Fibroblast of skin of right biceps (primary cell): ENCODE measurements around the gene TLK1.
"Not testable (repeated sequence)": the region's sequence is repeated elsewhere in the genome, so short reads cannot be mapped to it uniquely, and the experiment has no call there.

Experiments
- DNase-seq: peaks from one replicate; pipeline ENCODE4 v3.0.0-alpha.2; 2013

The TLK1 gene

DNA sequence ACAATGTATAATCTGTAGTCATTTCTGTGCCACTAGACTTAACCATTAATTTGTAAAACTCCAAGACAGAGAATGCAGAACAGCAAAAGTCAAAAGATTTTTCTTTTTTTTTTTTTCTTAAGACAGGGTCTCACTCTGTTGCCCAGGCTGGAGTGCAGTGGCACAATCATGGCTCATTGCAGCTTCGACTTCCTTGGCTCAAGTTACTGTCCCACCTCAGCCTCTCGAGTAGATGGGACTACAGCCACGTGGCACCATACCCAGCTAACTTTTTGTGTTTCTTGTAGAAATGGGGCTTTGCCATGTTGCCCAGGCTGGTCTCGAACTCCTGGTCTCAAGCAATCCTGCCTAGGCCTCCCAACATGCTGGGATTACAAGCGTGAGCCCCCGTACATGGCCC lies 80.1 kb downstream of the TLK1 start:
- DNase-seq = no peak

DNA sequence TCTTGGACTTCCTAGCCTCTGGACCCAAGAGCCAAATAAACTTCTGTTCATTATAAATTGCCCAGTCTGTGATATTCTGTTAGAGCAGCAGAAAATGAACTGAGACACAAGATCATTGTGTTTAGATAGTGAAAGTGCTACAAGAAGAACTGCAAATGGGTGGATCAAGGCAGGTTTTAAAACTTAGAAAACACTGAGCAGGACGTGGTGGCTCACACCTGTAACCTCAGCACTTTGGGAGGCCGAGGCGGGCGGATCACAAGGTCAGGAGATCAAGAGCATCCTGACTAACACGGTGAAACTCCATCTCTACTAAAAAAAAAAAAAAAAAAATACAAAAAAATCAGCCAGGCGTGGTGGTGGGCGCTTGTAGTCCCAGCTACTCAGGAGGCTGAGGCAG lies 84.3 kb downstream of the TLK1 start:
- not testable (repeated sequence) for DNase-seq

DNA sequence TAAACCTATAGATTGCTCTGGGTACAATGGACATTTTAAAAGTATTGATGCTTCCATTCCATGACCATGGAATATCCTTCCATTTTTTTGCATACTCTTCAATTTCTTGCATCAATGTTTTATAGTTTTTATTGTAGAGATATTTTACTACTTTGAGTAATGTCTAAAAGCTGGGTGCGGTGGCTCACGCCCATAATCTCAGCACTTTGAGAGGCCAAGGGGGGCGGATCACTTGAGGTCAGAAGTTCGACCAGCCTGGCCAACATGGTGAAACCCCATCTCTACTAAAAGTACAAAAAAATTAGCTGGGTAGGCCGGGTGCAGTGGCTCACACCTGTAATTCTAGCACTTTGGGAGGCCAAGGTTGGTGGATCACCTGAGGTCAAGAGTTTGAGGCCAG lies 88.5 kb downstream of the TLK1 start:
- no peak for DNase-seq

DNA sequence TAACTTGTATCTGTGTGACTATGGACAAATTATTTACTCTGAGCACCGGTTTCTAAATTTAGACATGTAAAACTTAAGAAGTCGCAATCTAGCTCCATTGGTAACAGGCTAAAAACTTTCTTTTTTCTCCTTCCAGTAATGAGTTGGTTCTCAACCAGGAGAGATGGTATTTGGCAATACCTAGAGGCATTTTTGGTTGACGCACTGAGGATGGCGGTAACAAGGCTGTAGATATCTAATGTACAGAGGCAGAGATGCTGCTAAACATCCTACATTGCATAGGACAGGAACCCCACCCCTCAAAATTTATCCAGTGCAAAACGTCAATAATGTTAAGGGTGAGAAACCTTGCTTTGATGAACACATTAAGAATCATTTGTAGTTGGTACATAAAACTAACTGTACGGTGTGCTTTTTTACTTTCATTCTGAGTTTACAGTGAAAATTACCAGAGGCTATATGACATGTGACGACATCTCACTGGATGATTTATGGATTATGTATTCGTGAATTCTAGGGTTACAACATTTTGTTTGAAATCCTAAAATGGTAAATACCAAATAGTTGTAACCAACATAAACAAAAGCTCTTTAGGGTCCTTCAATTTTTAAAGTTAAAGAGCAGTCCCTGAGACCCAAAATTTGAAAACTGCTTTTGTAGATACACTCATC lies 91.3 kb downstream of the TLK1 start:
- no peak for DNase-seq

DNA sequence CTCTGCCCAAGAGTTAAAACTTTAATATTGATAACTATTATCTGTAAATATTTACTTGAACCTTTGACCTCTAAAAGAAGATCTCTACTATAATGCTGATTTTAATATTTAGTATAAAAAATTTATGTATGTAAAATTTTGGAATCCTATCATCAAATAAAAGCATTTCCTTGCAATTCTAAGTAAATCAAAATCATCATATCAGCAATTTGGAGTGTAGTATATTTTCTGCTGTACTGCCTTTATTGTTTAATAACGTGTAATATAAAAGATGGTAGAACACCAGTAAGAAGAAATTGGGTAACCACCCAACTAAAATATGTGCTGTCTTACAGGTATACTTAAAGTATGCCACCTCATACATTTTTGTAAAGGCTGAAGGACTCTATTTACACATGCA lies 94.6 kb downstream of the TLK1 start:
- DNase-seq = no peak

DNA sequence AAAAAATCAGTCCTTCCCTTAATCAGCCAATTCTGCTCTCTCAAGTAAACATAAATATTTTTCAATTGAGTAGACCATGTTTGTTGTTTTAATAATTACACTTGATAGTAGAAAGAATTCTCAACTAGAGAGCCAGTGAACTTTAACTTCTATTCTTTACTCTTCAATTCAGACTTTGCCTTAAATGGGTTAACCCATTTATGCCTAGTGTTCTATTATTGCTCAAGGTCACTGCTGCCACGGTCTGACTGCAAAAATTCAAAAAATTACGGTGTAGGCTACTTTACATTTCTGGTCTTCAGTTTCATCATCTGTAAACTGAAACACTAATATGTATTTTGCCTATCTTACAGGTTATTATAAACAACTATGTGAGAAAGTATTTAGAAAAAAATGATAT lies 103.1 kb downstream of the TLK1 start:
- DNase-seq = no peak

DNA sequence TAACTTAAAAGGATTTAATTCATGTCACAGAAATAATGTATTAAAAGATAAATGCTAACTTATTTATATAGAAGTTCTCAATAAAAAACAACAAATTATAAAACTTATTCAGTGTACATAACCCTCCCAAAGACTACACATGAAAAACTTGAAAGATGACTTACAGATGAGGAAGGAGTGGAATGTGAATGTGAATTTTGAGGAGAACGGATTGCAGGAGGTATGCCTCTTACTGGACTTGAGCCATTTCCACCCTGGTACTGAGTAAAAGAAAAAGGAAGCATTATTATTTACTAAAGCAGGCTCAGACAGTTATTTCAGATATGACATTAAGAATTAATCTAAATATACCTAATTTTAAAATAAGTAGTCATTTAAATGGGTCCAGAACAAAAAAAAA lies 104.4 kb downstream of the TLK1 start:
- peak; percentile 53 for DNase-seq

DNA sequence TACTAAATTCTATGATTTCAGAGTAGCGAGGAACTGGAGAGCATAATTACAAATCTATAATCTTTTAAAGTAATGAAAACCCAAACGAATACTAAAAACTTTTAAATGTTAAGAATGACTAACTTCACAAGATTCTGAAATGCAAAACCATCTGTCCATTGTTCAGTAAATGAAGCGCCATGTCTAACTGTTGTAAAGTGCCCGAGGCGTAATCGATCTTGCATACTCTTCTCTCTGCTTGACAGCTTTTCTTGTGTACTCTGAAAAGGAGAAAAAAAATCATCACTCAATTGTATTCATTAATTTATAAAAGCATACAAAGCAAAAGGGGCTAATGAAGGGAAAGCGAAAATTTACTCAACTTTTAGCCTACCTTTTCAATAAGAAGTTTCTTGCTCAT lies 111.0 kb downstream of the TLK1 start:
- no peak for DNase-seq

DNA sequence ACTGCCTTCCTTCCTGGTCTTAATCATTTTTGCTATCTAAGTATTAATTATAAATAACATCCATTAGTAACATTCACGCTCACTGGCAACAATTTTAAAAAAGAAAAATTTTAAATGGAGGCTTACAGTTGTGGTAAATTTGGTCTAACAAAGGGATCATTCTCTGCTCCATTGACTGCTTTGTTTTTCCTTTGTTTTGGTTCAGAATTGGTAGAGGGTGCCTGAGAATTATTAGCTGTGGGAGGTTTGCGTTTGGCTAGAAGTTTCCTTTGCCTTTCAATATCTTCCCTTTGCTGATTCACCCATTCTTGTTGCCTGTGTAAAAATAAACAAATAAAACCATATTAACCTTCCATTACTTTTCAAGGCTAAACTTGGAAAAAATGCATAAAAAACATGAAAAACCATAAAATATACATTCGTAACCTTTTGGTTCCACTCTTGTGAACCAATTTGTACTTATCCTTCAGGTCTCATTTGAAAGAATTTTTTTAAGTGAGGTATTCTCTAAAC lies 114.6 kb downstream of the TLK1 start:
- DNase-seq = no peak

DNA sequence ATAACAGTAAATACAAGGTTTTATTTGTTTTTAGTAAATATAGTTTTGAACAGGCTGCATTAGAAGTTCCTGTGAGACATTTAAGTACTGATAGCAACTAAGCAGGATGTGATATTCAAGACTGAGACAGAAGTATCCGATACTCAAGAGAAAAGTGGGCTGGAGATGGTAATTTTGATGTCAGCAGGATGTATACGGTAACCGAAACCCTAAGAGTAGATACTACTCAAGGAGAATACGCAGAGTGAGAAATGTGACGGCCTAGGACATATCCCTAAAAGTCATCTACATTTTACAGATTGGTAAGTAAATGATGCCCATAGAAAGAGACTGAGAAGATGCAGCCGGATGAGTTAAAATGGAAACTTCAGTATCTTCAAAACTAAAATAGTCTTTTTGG lies 116.3 kb downstream of the TLK1 start:
- no peak for DNase-seq

DNA sequence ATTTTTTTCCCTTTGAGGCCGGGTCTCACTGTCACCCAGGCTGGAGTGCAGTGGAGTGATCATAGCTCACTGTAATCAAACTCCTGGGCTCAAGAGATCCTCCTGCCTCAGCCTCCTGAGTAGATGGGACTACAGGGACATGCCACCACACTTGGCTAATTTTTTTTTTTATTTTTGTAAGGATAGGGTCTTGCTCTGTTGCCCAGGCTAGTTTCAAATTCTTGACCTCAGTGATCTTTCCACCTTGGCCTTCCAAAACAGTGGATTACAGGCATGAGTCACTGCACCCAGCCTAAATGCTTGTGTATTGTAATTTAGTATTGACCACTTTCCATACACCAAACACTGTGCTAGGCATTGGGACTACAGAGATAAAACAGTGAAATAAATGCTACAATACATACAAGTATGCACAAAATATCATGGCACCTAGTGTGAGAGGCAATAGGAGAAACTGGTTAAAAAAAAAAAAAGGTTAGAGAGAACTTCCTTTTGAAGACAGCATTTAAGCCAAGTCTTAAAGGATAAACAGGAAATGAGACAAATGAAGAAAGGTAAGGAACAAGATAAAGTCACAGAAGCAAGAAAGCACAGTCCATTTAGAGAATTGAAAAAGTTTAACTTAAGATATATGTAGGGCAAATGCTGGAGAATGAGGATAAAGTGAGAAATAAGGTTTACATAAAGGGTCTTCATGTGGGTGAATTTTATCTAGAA lies 118.3 kb downstream of the TLK1 start:
- DNase-seq = no peak

DNA sequence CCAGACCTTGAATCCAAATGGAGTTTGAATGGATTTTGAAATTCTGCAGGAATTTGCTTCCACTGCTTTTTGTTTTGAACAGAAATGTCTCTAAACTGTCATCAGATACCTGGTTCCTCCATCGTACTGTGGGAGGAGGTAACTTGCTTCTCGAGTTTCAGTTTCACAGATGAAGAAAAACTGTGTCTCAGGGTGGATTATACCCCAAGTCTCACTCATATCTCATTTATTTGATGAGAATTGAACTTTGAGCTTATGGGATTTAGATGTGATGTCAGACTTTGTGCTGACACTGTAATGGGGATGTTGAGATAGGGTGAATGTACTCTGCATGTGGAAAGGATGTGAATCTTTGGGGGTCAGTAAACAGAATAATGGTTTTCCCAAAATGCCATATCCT lies 124.2 kb downstream of the TLK1 start:
- DNase-seq = no peak

DNA sequence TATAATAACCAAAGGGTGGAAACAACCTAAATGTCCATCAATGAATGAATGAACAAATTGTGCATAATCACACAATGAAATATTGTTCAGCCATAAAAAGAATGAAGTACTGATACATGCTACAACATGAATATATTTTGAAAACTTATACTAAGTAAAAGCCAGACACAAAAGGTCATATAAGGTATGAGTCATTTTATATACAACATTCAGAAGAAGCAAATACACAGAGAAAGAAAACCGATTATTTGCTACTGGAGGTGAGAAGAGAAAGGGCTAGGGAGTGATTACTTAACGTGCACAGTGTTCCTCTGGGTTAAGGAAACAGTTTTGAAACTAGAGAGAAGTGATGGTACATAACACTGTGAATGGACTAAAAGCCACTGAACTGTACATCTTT lies 126.4 kb downstream of the TLK1 start:
- no peak for DNase-seq

DNA sequence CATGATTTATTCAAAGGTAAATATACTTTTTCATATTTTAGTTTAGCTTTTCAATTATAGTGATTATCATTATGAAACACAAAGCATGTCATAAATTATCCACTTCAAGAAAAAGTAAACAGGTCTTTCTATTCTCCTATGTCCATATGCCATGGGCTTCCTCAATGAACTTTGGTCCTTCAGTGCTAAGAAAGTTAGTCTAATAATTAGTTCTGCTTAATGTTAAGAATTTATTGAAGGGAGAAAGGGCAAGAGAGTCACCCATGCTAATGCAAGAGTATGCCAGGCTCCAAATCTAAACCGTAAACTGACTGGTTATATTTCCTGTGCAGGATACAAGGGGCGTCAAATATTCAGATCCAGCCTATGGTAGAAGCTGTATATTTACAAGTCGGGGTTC lies 135.5 kb downstream of the TLK1 start:
- DNase-seq = no peak

DNA sequence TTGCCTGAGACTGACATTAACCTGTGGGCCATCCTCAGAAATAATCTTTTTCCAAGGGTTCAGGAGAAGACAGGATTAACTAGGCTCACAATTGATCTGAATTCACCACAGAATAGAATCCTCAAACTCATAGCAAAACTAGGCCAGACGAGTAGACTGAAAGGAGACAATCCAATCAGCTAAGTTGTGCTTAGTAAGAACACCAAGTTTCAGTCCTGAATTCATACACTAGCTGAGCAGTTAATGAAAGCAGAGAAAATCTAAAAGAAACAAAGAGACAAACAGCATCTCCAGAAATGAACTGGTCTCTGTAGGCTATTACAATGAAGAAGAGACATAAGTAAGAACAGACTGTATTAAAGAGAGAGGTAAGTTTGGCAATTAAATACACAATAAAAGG lies 142.2 kb downstream of the TLK1 start:
- DNase-seq = no peak

DNA sequence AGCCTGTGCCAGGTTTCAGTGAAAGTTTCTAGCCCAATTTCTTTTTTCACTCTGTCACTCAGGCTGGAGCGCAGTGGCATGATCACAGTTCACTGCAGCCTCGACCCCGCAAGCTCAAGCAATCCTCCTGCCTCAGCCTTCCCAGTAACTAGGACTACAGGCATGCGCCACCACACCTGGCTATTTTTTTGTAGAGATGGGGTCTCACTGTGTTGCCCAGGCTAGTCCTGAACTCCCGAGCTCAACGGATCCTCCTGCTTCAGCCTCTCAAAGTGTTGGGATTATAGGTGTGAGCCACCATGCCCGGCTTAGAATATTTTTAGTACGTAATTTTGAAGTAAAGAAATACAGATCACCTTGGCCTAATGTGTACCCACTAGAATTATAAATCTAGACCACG lies 144.6 kb downstream of the TLK1 start:
- no peak for DNase-seq

DNA sequence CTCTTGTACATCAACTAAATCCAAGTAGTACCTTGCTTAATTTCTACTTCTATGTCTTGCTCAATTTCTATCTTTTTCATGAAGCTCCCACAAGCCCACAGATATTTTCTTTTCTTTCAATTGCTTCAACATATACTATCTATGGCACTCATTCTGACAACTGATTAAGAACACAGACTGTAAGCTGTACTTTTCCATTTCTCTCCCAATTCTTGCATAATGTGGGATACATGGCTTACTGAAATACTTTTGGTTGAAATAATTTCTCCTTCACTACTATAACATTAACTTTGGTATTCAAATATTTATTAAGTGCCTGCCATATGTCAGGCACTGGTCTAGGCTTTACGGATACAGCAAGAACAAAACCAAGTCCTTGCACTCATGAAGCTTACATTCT lies 146.8 kb downstream of the TLK1 start:
- no peak for DNase-seq

DNA sequence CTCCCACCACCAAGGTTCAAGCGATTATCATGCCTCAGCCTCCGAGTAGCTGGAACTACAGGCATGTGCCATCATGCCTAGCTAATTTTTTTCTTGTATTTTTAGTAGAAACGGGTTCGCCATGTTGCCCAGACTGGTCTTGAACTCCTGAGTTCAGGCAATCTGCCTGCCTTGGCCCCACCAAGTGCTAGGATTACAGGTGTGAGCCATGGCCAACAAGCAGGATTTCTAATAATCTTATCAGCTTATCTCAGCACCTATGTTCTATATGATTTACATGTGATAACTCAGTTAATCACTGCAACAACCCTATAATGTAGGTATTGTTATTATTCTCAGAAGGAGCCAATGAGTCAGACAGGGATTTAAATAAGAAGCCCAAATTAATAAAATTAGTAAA lies 151.3 kb downstream of the TLK1 start:
- DNase-seq = no peak

DNA sequence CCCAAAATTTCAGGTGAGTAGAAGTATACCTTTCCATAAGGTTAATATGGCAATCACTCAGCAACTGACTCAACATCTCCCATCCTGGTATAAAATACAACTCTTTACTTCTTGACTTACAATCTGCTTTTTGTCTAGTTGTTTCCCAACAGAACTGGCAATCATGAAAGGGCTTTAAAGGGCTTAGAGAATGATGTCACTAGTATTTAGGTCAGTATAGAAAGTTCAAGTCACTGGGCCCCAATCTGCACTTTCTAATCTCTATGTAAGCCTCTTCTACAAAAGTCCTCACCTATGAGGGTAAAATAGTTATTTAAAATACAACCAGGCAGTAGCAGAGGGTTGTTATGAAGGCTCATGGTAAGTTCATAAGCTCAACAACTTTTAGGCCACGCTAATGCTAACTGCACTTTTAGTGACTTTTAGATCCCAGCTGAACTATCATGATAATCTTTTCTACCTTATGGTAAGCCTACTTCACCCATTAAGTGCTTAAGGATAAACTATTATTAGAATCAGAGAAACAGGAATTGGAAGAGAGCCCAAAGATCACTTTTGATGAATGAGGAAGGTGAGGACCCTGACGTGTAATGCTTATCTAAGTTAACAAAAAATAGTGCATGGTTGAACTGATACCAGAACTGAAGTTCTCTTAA lies 152.0 kb downstream of the TLK1 start:
- no peak for DNase-seq

DNA sequence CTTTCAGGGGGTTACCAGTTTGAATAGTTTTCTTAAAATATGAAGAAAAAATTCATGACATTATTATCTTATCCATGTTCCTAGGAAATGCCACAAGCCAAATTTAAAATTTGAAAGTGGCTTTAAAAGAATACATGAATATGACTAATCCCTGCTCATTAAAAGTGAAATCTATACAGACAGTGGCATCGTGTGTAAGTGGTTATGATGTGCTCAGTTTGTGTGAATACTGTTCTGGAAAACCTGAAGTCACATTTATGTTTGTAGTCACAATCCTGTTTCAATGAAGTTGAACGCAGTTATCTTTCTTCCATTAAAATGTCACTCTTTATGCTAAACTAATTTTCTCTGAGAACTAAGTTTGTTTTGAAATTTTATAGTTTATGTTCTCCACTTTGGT lies 155.9 kb downstream of the TLK1 start:
- no peak for DNase-seq

DNA sequence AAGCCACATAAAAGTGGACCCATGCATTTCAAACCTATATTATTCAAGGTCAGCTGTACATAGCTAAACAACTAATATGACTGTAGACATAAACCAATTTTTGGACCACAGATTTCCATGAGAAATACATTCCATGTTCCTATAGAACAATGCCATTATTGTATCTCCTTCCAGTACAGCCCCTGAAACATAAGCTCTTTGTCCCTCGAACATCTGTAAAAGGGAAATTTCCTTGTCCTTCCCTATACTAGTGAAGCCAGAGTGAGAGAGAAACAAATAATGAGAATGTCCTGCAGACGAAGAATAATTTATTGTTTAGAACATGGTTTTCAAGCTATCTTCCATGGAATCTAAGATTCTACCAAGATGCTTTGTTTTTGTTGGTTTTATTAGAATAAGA lies 156.3 kb downstream of the TLK1 start:
- DNase-seq = no peak

DNA sequence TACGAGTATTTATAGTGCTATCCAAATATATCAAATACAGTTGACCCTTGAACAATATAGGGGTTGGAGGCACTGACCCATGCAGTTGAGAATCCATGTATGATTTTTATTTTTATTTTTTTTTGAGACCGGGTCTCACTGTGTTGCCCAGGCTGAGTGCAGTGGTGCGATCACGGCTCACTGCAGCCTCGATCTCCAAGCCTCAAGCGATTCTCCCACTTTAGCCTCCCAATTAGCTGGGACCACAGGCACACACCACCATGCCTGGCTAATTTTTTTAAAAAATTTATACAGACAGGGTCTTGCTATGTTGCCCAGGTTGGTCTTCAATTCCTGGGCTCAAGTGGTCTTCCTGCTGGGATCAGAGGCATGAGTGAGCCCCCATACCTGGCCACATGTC lies 161.0 kb downstream of the TLK1 start:
- no peak for DNase-seq

DNA sequence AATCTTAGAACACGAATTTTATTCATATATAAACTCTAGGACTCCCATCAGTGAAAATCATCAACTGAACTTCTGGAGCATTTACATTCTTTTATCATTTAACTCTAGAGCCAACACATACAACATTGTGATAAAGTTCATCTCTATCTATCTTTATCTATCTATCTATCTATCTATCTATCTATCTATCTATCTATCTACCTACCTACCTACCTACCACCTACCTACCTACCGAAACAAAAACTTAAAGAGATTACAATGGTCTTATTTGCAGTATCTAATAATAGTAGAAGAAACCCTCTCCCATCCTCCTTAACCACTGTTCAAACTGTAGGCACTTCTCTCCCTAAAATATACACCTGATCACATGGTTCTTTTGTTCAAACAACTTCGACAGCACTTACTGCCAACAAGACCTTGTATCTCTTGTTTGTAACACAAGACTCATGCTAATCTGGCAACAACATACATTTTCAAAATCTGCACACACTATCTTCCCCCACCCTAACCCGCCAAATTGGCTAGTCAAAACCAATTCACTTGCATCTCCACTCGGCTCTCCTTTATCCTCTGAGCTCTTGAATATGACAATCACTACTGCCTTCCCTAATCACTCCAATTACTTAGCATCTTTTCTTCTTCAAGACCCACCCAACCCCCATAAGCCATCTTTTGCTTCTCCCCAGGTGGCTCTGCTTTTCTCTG lies 162.6 kb downstream of the TLK1 start:
- no peak for DNase-seq

DNA sequence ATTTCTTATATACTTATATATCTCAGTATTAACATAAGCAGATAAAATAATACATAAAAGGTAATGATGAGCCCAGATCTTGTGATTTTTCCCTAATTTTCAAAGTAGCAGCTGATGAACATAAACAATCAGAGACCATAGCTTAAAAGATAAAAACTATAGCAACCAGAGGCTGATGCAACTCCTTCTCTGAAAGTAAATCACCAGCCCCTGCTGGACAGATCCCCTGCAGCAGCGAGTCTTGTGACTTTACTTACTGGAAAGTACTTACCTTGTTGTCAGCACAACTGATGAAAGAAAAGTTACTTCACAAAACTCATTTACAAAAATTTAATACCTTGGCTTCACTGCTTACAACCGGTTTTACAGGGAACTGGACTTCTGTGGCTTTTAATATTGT lies 164.4 kb downstream of the TLK1 start:
- DNase-seq = no peak
